SH-SY5Y (cell line): ENCODE measurements around the gene DEUP1.

ENCODE experiments used
- GATA2 ChIP-seq: IDR thresholded peaks from 2 replicates; pipeline ENCODE4 v1.6.1; 2011; ENCODE audit warnings: mild to moderate bottlenecking, low read depth, low read length
- GATA3 ChIP-seq: IDR thresholded peaks from 2 replicates; pipeline ENCODE4 v1.6.1; 2011; ENCODE audit warnings: low read depth, mild to moderate bottlenecking, low read length, moderate library complexity

GRCh38 chr11:93403930-93404329 lies 73.4 kb downstream of the DEUP1 start:
- no peak for TF ChIP-seq GATA3
- TF ChIP-seq GATA2, result no peak
